ENCODE results near the gene SYCP2L. TPM values are rescaled to one million over a fixed set of nuclear protein-coding genes. Genes with fewer than 3 reads are reported as not detected.

SYCP2L gene
- 1 to 10 TPM in 1 of 4 donors, under 1 TPM in 2, not detected in 1; 0.44 to 5.2 (median 0.49) TPM for total RNA-seq

DNA sequence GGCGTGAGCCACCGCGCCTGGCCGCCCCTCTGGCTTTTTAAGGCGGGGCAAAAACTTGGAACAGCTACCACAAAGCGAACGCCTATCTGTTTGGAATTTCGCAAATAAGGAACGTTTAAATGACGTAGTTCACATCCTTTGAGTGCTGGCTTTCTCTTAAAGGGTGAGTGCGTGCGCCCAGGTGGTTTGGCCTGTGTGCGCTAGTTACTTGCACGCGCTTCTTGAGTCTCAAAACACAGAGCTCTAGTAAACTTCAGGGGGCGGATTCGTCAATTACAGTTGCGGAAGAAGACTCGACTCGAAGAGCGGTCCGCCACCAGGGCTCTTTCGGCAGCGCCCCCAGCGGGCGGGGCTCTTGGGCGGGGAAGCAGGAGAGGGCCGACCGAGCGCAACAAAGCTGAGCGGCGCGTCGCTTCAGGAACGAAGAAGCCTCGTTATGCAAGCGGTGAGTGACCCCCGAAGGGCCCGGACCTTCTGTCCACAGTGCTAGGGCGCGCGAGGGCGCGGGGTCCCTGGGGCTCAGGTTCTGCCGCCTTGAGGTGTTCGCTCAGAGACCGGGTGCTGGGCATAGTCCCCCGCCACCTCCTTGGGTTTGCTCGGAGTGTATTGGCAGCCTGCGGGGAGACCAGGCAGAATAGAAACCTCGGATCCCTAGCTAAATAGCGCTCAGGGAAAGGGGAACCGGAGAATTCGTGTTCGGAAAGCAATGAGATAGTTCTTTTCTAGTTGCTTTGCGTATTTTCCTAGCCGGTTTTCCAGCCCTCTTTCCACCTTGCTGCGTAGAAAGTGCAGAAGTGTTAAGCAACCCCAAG, at the start of gene SYCP2L:
TSS of gene SYCP2L (plus strand) at position 362 of the 812 bp plus-strand sequence. CDS start at position 437, 75 bp downstream.
- Histone ChIP-seq H3K27me3 (peaks cover 66% of the 10 kb centered on the region), H3K4me3 (peak within 1 kb of the TSS; percentile 49), H3K4me1 (peaks cover 39% of the 10 kb centered on the region), H3K36me3 (no peaks in the 10 kb centered on the region), H3K9me3 (no peaks in the 10 kb centered on the region), H3K27ac (no peak within 1 kb of the TSS)
- DNase-seq (ENCODE audit: low spot score in 2 of 2) = no peak
- TF ChIP-seq, protein P1, sequence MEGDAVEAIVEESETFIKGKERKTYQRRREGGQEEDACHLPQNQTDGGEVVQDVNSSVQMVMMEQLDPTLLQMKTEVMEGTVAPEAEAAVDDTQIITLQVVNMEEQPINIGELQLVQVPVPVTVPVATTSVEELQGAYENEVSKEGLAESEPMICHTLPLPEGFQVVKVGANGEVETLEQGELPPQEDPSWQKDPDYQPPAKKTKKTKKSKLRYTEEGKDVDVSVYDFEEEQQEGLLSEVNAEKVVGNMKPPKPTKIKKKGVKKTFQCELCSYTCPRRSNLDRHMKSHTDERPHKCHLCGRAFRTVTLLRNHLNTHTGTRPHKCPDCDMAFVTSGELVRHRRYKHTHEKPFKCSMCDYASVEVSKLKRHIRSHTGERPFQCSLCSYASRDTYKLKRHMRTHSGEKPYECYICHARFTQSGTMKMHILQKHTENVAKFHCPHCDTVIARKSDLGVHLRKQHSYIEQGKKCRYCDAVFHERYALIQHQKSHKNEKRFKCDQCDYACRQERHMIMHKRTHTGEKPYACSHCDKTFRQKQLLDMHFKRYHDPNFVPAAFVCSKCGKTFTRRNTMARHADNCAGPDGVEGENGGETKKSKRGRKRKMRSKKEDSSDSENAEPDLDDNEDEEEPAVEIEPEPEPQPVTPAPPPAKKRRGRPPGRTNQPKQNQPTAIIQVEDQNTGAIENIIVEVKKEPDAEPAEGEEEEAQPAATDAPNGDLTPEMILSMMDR (IDR thresholded peaks at IDR 0.05) = no peak
- 5% methylated on average over 29 of the region's 58 CpGs for WGBS

DNA sequence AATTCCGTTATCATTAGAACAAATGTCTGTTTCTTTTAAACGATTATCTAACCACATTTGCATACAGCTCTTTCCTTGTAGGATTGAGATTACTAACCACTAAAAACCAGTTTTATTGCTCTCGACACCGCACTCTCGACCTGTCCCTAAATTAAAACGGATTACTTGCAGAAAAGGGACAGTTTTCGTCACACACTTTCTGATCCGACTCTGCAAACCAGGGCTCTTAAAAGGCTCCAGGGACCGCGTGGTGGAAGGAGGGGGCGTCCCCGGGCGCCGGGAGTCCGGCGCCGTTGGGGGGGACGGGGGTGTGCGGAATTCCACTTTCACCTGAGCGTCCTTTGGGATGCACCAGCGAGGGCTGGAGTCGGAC, 49.2 kb upstream of the SYCP2L start:
- Histone ChIP-seq H3K4me1 (peaks cover 23% of the 10 kb centered on the region), H3K9me3 (no peaks in the 10 kb centered on the region), H3K36me3 (no peaks in the 10 kb centered on the region), H3K4me3 (peak overlapping the region; percentile 63), H3K27me3 (peaks cover 11% of the 10 kb centered on the region), H3K27ac (no peak overlapping the region)
- no peak for DNase-seq (ENCODE audit: low spot score in 2 of 2)
- WGBS = under 1% methylated on average over 22 of the region's 22 CpGs
- no peak for TF ChIP-seq POLR2A (IDR thresholded peaks at IDR 0.05)
- no peak for TF ChIP-seq EP300 (IDR thresholded peaks at IDR 0.05)
- TF ChIP-seq, protein P1 (IDR thresholded peaks at IDR 0.05) = no peak
- TF ChIP-seq POLR2AphosphoS5 (IDR thresholded peaks at IDR 0.05) = no peak

DNA sequence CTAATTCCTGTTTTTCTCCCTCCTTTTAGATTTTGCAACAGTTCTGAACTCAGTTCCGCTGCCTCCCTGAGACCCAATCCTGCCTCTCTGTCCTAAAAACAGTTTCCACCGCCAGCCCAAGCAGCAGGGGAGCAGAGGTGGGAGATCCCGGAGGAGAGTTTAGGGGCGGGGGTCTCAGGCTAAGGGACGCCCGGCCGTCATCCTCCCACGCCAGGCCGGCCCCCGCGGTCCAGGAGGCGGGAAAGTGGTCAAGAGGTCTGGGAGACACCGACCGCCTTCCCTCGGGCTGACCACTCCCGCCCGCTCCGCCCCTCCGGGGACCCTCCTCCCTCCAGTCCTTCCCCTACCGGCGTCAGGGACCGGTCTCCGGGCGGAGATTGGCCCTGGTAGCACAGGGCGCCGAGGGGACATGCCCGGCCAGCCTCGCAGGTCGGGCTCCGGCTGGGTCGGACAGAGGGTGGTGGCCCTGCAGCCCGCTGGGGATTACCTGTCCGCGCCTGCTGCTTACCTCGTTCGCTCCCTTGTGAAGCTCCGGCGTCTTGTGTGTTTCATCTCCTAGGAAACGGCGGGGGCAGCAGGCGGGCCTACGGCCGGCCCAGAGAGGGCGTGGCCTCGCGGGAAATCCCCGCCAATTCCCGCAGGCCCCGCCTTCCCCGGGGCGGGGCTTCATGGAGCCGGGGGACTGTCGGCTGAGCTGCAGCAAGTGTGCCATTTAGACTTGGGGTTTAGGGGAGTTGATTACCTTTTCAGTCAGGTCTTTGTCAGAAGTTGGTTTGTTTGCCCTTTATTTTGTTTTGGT, 48.7 kb upstream of the SYCP2L start, which contains the start of gene MAK:
TSS of gene MAK (minus strand) at position 545 of the 799 bp plus-strand sequence. CDS start 7,891 bp downstream, outside the sequence.
- H3K27ac ChIP-seq = no peak within 1 kb of the TSS
- H3K4me3 ChIP-seq = peak within 1 kb of the TSS; percentile 63
- no peaks in the 10 kb centered on the region for H3K9me3 ChIP-seq
- TF ChIP-seq EP300 (IDR thresholded peaks at IDR 0.05) (no peak), POLR2AphosphoS5 (IDR thresholded peaks at IDR 0.05) (no peak), POLR2A (IDR thresholded peaks at IDR 0.05) (peak in 1 of 2 donors; percentile 44)
- TF ChIP-seq, protein P1 (IDR thresholded peaks at IDR 0.05) = no peak
- no peaks in the 10 kb centered on the region for H3K36me3 ChIP-seq
- H3K27me3 ChIP-seq = peaks cover 11% of the 10 kb centered on the region
- H3K4me1 ChIP-seq = peaks cover 23% of the 10 kb centered on the region
- WGBS = 0% methylated on average over 5 of the region's 53 CpGs
- peak; percentile 86 to 88 for DNase-seq (ENCODE audit: low spot score in 2 of 2)

DNA sequence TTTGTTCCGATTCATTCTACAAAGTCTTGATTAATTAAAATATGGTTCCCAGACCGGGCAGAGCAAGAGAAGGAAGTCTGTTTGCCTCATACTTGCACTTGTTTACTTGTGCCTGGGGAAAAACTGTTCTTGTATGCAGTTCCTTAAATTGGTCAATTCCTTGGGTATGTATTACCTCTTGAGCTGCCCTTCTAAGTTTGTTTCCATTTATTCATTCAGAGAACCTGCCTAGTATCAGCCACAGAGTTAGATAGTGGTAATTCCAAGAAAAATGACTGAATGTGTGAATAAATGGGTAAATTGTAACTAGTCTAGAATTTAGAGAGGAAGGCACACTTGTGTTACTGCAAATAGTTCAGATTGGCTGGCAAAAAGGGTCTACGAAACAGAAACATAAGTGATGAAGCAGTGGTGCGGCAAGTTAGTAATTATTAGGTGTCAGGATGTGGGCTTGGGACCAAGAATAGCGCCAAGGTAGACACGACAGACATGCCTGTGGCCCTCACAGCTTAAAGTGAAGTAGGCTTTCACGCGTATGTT, 48.0 kb upstream of the SYCP2L start:
- no peaks in the 10 kb centered on the region for H3K36me3 ChIP-seq
- H3K4me3 ChIP-seq = peak overlapping the region; percentile 63
- H3K9me3 ChIP-seq = no peaks in the 10 kb centered on the region
- WGBS = 61% methylated on average over 8 of the region's 8 CpGs
- peaks cover 23% of the 10 kb centered on the region for H3K4me1 ChIP-seq
- DNase-seq (ENCODE audit: low spot score in 2 of 2) = no peak
- no peak for TF ChIP-seq POLR2AphosphoS5 (IDR thresholded peaks at IDR 0.05)
- TF ChIP-seq EP300 (IDR thresholded peaks at IDR 0.05) = no peak
- TF ChIP-seq, protein P1 (IDR thresholded peaks at IDR 0.05) = no peak
- no peak for TF ChIP-seq POLR2A (IDR thresholded peaks at IDR 0.05)
- H3K27me3 ChIP-seq = peaks cover 11% of the 10 kb centered on the region
- no peak overlapping the region for H3K27ac ChIP-seq

DNA sequence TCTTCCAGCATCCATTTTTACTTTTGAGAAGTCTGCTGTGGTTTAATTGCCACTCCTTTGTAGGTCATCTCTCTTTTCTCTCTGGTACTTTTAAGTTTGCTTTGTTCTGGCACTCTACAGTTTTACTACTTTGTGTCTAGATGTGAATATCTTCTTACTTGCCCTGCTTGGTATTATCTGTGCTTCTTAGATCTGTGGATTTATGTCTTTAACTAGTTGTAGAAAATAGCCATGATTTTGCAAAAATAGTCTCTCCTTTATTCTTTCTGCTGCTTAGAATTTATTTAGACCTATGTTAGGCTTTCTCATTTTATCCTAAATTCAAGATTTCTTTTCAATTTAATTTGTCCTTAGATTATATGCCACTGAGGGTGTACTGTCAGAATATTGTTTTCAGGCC, 43.3 kb upstream of the SYCP2L start:
- Histone ChIP-seq H3K4me3 (no peak overlapping the region), H3K36me3 (no peaks in the 10 kb centered on the region), H3K27ac (no peak overlapping the region), H3K4me1 (peaks cover 7% of the 10 kb centered on the region), H3K9me3 (no peaks in the 10 kb centered on the region), H3K27me3 (no peaks in the 10 kb centered on the region)
- DNase-seq (ENCODE audit: low spot score in 2 of 2) = no peak
- TF ChIP-seq EP300 (IDR thresholded peaks at IDR 0.05) = no peak
- no peak for TF ChIP-seq POLR2A (IDR thresholded peaks at IDR 0.05)
- TF ChIP-seq POLR2AphosphoS5 (IDR thresholded peaks at IDR 0.05) = no peak
- TF ChIP-seq, protein P1 (IDR thresholded peaks at IDR 0.05) = no peak

All from suprapubic skin (tissue), 4 donors.